Neural crest cell (in vitro differentiated cells): ENCODE measurements around the gene DOK4. TPM values are rescaled to one million over a fixed set of nuclear protein-coding genes. Genes with fewer than 3 reads are reported as not detected.

Source experiments
- DNase-seq: peaks from one replicate; pipeline ENCODE4 v3.0.0; 2021; ENCODE audit warnings: low read depth, mixed read lengths, low spot score
- H3K27ac Mint-ChIP-seq: one replicate; pipeline ENCODE4 v1.8.0; 2021; ENCODE audit warnings: mild to moderate bottlenecking, mixed read lengths; ENCODE audit not compliant: unreplicated experiment
- H3K27me3 Mint-ChIP-seq: 2 replicates; pipeline ENCODE4 v1.8.0; 2021; ENCODE audit warnings: low read depth, mild to moderate bottlenecking, mixed read lengths
- H3K36me3 Mint-ChIP-seq: 2 replicates; pipeline ENCODE4 v1.8.0; 2021; ENCODE audit warnings: low read depth, mild to moderate bottlenecking, mixed read lengths
- H3K4me1 Mint-ChIP-seq: 2 replicates; pipeline ENCODE4 v1.8.0; 2021; ENCODE audit warnings: mixed read lengths
- H3K4me3 Mint-ChIP-seq: one replicate; pipeline ENCODE4 v1.8.0; 2021; ENCODE audit warnings: mild to moderate bottlenecking, mixed read lengths
- H3K9me3 Mint-ChIP-seq: 2 replicates; pipeline ENCODE4 v1.8.0; 2021; ENCODE audit warnings: mixed read lengths
- CTCF ChIP-seq: fragments of 200-600 bp; sonication (generic); conservative IDR thresholded peaks from 2 replicates; pipeline ENCODE4 v1.5.0; 2021; ENCODE audit warnings: antibody characterized with exemption, mild to moderate bottlenecking
- total RNA-seq: library from RNA; stranded (reverse); gene quantifications from 2 replicates; pipeline ENCODE4 v1.2.1, GENCODE V29; 2021

The DOK4 gene
- total RNA-seq, 1 donor from 2014 or later: 22.7 TPM

GRCh38 chr16:57518520-57518919 lies 32.2 kb upstream of the DOK4 start:
- H3K27me3 Mint-ChIP-seq: no peaks in the 10 kb centered on the region
- H3K36me3 Mint-ChIP-seq: no peaks in the 10 kb centered on the region
- no peak overlapping the region for H3K27ac Mint-ChIP-seq
- H3K4me1 Mint-ChIP-seq: peaks cover 19% of the 10 kb centered on the region
- DNase-seq: no peak
- TF ChIP-seq CTCF: no peak
- H3K4me3 Mint-ChIP-seq: no peak overlapping the region
- H3K9me3 Mint-ChIP-seq: no peaks in the 10 kb centered on the region

- Mint-ChIP-seq H3K4me1 (peaks cover 26% of the 10 kb centered on the region), H3K9me3 (no peaks in the 10 kb centered on the region), H3K27ac (no peak overlapping the region), H3K4me3 (no peak overlapping the region), H3K27me3 (no peaks in the 10 kb centered on the region), H3K36me3 (no peaks in the 10 kb centered on the region)
- no peak for TF ChIP-seq CTCF
- DNase-seq: no peak
Observed at GRCh38 chr16:57517397-57518367, 31.4 kb upstream of the DOK4 start.

GRCh38 chr16:57516773-57517172 lies 30.5 kb upstream of the DOK4 start:
- Mint-ChIP-seq H3K9me3 (no peaks in the 10 kb centered on the region), H3K4me1 (peaks cover 26% of the 10 kb centered on the region), H3K36me3 (no peaks in the 10 kb centered on the region), H3K27ac (peak overlapping the region; percentile 71), H3K27me3 (no peaks in the 10 kb centered on the region), H3K4me3 (no peak overlapping the region)
- TF ChIP-seq CTCF: no peak
- no peak for DNase-seq

GRCh38 chr16:57516176-57516725 lies 30.0 kb upstream of the DOK4 start:
- H3K9me3 Mint-ChIP-seq: no peaks in the 10 kb centered on the region
- H3K27ac Mint-ChIP-seq: peak overlapping the region; percentile 71
- DNase-seq: no peak
- no peak for TF ChIP-seq CTCF
- H3K27me3 Mint-ChIP-seq: no peaks in the 10 kb centered on the region
- H3K4me3 Mint-ChIP-seq: no peak overlapping the region
- H3K4me1 Mint-ChIP-seq: peaks cover 26% of the 10 kb centered on the region
- no peaks in the 10 kb centered on the region for H3K36me3 Mint-ChIP-seq

- H3K27me3 Mint-ChIP-seq: no peaks in the 10 kb centered on the region
- H3K4me3 Mint-ChIP-seq: no peak overlapping the region
- no peaks in the 10 kb centered on the region for H3K36me3 Mint-ChIP-seq
- peak overlapping the region; percentile 57 for H3K27ac Mint-ChIP-seq
- H3K4me1 Mint-ChIP-seq: peaks cover 30% of the 10 kb centered on the region
- no peak for TF ChIP-seq CTCF
- no peak for DNase-seq
- H3K9me3 Mint-ChIP-seq: no peaks in the 10 kb centered on the region
Observed at GRCh38 chr16:57514791-57515600, 28.7 kb upstream of the DOK4 start.
